Measurements from ENCODE around the gene MDH1. TPM values are rescaled to one million over a fixed set of nuclear protein-coding genes. Genes with fewer than 3 reads are reported as not detected.

MDH1 gene
- total and polyA plus RNA-seq, 3 donors from 2014 or later = 134 to 180 (median 154) TPM

GRCh38 chr2:63587814-63588384, 864 bp upstream of the MDH1 start:
- H3K9me3 ChIP-seq = no peaks in the 10 kb centered on the region
- intact Hi-C loops (cut with DNase I; ENCODE audit: low total_unique reads) = no loop called here
- no peaks in the 10 kb centered on the region for H3K27me3 ChIP-seq
- TF ChIP-seq POLR2A (IDR thresholded peaks at IDR 0.05) = no peak
- TF ChIP-seq, protein P1, sequence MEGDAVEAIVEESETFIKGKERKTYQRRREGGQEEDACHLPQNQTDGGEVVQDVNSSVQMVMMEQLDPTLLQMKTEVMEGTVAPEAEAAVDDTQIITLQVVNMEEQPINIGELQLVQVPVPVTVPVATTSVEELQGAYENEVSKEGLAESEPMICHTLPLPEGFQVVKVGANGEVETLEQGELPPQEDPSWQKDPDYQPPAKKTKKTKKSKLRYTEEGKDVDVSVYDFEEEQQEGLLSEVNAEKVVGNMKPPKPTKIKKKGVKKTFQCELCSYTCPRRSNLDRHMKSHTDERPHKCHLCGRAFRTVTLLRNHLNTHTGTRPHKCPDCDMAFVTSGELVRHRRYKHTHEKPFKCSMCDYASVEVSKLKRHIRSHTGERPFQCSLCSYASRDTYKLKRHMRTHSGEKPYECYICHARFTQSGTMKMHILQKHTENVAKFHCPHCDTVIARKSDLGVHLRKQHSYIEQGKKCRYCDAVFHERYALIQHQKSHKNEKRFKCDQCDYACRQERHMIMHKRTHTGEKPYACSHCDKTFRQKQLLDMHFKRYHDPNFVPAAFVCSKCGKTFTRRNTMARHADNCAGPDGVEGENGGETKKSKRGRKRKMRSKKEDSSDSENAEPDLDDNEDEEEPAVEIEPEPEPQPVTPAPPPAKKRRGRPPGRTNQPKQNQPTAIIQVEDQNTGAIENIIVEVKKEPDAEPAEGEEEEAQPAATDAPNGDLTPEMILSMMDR (IDR thresholded peaks at IDR 0.05) = no peak
- H3K4me1 ChIP-seq = peaks cover 16% of the 10 kb centered on the region
- no peak for DNase-seq
- 0 to 1% methylated on average over 6 to 33 of the region's 33 CpGs for WGBS, 2 donors
- H3K36me3 ChIP-seq (ENCODE audit: low read depth, missing control alignments) = no peaks in the 10 kb centered on the region
- peak overlapping the region; percentile 90 to 92 for H3K4me3 ChIP-seq
- peak overlapping the region; percentile 86 to 92 for H3K27ac ChIP-seq

DNA sequence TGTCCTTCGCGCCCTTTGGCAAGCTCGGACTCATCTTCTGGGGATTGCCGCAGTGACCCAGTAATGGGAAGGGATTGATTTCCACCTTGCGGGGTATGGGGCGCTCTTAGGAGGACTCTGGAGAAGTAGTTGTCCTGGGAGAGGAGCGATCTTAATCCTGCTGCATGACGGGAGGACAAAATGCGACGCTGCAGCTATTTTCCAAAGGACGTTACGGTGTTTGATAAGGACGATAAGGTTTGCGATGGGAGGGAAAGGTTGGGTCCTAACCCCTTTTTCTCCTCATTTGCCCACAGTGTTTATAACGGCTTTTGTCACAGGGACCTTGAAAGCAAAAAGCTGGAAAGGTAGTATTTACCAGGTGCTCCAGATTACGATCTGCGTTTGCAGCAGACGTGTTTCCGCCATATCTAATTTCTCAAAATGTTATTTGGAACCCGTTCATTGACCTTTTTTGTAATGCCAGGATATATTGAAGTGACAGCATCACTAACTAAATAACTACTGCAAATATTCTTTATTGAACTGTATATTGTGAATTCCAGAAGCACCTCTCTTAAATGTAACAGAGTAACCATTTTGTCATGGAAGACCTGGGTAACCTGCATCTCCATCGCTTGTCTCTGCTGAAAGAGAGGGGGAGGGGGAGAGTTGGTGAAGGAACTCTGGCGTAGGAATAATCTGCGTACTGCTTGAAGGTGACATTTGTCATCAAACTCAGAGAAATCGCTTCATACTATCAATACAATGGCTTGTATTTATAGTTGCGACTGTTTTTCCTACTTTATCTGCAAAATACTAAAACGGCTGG, 590 bp downstream of the MDH1 start:
- WGBS, 2 donors = 2 to 4% methylated on average over 26 of the region's 26 CpGs
- TF ChIP-seq, protein P1 (IDR thresholded peaks at IDR 0.05) = no peak
- no peak for TF ChIP-seq POLR2A (IDR thresholded peaks at IDR 0.05)
- Histone ChIP-seq H3K36me3 (ENCODE audit: low read depth, missing control alignments) (no peaks in the 10 kb centered on the region), H3K27me3 (no peaks in the 10 kb centered on the region), H3K9me3 (no peaks in the 10 kb centered on the region), H3K4me3 (peak overlapping the region; percentile 90 to 92), H3K4me1 (peaks cover 16% of the 10 kb centered on the region), H3K27ac (peak overlapping the region; percentile 86)
- no peak for DNase-seq
- intact Hi-C loops (cut with DNase I; ENCODE audit: low total_unique reads) = no loop called here

DNA sequence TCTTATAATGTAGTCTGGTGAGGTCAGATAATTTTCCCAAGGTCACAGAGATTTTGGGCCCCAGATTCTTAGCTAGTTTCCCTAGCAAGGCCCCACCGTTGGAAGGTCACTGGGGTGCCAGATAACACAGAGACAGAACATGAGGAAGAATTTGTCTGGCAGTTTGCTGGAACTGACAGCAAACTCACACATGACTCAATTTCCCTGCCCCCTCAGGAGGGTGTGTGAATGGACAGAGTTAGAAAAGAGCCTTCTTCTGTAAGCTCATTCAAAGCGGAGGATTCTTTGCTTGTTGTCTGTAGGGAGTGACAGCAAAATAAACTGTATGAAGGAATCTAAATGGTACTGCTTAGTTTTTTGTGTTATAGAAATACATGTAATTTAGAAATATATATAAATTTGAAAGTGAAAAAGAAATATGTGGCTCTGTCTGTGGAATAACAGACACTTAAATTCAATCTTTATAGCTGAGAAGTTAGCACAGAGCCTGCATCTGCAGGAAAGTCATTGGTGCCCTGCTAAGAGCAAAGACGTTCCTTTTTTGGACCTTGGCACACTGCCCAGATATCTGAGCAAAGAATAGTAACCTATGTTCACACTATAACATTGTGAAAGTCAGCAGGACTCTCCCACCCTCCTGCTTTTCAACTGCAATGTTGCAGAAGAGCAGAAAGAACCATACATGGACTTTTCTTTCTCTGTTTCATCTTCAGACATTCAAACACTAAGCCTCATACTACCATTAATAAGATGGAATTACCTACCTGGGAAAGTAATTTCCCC, 2.1 kb downstream of the MDH1 start:
- H3K4me1 ChIP-seq = peaks cover 16% of the 10 kb centered on the region
- H3K27ac ChIP-seq = peak overlapping the region in 1 of 2 donors; percentile 43
- peak; percentile 48 for DNase-seq
- H3K36me3 ChIP-seq (ENCODE audit: low read depth, missing control alignments) = no peaks in the 10 kb centered on the region
- TF ChIP-seq POLR2A (IDR thresholded peaks at IDR 0.05) = no peak
- TF ChIP-seq, protein P1 (IDR thresholded peaks at IDR 0.05) = no peak
- no peaks in the 10 kb centered on the region for H3K27me3 ChIP-seq
- 31 to 44% methylated on average over 3 of the region's 3 CpGs for WGBS, 2 donors
- intact Hi-C loops (cut with DNase I; ENCODE audit: low total_unique reads) = no loop called here
- H3K4me3 ChIP-seq = no peak overlapping the region
- no peaks in the 10 kb centered on the region for H3K9me3 ChIP-seq

DNA sequence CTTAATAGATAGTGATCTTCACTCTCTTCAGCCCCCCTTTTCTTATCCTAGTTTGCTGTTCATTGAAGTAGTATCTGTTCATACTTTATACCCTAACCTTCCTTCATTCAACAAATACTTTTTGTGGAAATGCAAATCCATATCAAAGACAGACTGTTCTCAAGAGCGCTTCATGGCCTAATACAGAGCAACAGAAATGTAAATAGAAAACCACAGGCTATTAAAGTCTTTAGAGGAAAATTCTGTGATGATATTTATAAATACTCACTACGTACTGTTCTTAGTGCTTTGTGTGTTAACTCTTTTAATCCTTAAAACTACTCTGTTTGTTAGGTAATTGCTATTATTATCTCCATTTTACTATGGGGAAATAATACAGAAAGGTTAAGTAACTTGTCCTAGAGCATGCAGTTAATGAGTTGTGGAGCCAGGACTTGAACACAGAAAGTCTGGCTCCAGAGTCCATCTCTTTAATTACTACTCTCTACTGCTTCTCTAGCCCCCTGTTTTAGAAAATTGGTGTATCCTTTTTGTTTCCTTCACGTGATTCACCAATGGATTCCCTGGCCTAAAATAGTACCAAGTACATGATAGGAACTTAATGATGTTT, 2.9 kb downstream of the MDH1 start:
- intact Hi-C loops (cut with DNase I; ENCODE audit: low total_unique reads) = no loop called here
- Histone ChIP-seq H3K4me1 (peaks cover 16% of the 10 kb centered on the region), H3K27me3 (no peaks in the 10 kb centered on the region), H3K27ac (no peak overlapping the region), H3K9me3 (no peaks in the 10 kb centered on the region), H3K36me3 (ENCODE audit: low read depth, missing control alignments) (no peaks in the 10 kb centered on the region), H3K4me3 (no peak overlapping the region)
- TF ChIP-seq, protein P1 (IDR thresholded peaks at IDR 0.05) = no peak
- TF ChIP-seq POLR2A (IDR thresholded peaks at IDR 0.05) = no peak
- 61 to 75% methylated on average over 3 of the region's 3 CpGs for WGBS, 2 donors
- DNase-seq = no peak
